Activated CD8-positive, alpha-beta memory T cell treated with anti-CD3 and anti-CD28 coated beads for 48 hours (primary cell): ENCODE results near the gene INPP5A.

ENCODE experiments used
- DNase-seq, 3 experiments: peaks; one replicate each; pipeline ENCODE4 v3.0.0-alpha.2; 2020; ENCODE audit warnings: low read depth in 2 of 3, low spot score in 2 of 3

INPP5A gene

DNA sequence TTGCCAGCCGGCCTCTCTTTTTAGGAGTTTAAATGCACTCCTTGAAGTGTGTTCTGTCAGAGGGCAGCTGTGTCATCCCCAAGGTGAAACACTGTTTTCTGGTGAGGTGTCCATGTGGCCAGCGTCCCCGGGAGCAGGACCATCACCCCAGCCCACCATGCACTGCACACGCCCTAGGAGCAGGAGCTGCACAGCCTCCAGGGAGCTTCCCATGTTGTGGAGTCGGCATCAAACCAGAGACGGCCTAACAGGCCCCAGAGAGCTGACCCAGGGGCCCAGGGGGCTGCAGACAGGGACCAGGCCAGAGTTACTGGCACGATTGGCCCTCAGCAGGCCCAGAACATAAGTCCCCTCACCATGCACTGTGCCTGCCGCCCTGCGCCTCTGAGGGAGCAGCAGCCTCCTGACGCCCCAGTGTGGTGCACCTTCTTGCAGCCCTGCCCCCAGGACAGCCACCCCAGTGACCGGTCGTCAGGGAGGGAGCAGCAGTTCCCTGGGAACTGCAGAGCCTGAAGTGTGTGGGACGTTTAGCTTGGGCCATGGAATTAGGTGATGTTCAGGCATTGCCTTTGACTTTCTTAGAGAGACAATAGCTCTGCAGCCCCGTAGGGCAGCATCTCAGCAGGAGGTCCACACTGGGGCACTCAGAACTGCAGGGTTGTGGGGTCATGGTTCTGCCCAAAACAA, 150.4 kb downstream of the INPP5A start:
- no peak for DNase-seq

DNA sequence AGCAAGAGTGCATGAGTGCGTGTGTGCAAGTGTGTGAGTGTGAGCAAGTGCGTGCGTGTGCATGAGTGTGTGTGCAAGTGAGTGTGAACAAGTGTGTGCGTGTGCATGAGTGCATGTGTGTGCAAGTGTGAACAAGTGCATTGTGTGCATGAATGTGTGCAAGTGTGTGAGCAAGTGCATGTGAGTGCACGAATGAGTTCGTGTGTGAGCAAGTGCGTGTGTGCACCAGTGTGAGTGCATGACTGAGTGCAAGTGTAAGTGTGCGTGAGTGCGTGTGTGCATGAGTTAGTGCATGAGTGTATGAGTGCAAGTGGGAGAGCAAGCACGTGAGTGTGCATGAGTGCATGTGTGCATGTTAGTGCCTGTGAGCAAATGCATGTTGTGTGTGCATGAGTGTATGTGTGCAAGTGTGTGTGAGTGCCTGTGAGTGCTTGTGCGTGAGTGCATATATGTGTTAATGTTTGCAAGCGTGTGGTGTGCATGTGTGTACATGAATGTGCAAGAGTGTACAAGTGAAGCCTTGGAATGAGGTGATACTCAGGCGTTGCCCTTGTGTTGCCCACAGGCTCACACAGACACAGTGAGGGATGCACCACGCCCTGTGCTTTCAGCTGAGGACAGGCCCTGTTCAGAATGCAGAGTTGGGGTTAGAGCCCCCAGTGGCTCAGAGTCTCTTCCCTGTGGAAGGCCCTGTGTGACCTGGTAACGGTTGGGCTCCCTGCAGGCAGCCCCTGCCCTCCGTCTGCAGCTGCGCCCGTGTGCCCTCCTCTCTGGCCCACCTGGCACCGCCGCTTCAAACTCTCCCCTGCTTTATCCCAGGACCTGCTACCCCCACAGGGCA, 151.2 kb downstream of the INPP5A start:
- no peak for DNase-seq

DNA sequence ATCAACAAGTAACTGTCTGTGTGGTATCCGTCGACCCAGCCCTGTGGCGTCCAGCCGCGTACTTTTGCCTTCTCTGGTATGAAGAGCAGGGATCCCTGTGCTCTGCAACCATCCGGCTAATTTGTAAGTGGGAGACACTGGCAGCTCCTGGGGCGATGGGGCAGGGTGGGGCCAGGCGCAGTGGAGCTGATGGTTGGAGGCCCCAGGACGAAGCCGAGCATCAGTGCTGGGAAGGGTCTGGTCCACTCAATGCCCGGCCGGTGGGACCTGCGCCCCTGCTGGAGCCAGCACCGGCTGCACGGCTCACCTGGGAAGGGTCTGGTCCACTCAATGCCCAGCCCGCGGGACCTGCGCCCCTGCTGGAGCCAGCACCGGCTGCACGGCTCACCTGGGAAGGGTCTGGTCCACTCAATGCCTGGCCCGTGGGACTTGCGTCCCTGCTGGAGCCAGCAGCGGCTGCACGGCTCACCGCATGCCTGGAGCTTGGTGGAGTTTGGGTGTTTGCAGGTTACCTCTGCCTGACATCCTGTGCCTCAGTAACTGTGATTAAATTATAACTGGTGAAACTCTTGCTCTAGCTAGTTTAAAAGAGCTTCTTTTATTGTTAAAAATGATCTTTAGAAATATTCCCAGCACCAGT, 152.3 kb downstream of the INPP5A start:
- DNase-seq, result no peak

DNA sequence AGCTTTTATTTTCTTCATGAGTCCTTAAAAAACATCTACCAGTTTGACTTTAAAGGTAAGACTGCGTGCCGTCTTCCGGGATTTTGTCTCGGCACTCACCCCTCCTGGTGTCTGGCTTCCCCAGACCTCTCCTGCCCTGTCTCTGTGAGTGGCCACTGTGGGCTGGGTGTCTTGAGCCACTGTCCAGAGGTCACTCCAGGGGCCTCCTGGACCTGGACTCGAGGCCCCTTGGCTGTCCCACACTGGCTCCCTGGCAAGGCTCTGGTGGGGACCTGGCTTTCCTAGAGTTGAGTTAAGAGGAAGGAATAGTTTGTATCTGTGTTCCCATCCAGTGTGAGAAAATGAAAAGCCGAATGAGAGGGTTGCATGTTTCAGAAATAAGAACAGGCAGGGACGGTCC, 152.8 kb downstream of the INPP5A start:
- no peak for DNase-seq

DNA sequence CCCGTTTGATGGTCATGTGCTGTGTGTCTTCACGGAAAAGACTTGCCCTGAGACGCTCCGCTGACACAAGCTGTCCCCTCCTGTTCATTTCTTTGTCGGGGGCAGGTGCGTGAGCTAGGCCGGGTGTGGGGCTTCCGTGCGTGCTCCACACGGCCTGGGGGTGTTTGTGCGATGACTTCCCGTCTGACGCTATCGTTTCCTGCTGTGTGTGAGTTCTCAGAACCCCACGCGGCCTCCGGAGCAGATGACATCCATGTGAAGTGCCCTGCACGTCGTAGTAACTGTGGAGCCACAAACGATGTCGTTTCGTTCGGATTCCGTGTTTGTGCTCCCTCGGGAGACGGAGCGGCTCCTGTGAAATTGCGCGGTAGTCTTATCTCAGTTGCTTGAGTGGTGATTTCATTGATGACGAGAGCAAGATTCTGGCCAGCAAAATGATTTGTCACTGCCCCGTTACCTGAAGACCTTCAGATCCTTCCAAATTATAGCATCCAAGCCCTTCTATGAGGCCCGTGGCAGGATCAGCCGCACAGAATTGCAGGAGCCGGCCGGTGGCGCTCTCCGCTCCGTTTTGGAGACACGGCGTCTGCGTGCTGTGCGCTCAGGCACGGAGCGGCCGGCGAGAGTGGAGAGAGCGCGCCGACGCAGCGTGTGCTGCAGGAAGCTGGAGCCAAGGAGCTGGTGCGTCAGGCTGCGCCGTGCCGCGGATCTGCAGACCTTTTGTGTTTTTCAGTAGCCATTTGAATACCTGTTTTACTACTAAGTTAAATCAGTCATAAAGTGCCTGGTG, 153.4 kb downstream of the INPP5A start:
- no peak for DNase-seq

DNA sequence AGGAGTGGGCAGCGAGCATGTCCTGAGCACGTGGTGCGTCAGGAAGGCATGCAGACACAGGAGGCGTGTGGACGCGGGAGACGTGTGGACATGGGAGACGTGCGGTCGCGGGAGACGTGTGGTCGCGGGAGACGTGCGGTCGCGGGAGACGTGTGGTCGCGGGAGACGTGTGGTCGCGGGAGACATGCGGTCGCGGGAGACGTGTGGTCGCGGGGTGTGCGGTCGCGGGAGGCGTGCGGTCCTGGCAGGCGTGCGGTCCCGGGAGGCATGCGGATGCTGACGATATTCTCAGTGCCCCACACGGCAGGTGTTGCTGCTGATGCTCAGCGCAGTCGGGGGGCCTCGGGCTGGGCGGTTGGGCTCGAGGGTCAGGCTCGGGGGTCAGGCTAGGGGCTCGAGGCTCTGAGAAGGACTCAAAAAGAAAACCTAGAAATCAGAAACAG, 154.1 kb downstream of the INPP5A start:
- DNase-seq, result no peak

DNA sequence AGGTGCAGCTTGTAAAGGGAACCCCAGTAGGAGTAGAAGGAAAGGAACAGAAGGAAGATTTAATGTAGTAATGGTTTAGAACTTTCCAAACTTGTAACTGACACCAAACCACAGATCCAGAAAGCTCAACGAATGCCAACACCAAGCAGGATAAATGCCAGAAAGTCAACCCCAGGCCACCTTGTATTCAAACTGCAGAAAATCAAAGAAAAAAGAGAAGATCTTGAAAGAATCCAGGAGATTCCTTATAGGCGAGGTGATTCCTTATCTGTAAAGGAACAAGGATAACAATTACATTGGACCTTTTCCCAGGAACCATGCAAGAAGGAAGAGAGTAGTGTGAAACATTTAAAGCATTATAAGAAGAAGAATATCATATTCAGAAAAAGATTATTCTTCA, 154.7 kb downstream of the INPP5A start:
- DNase-seq, result no peak

DNA sequence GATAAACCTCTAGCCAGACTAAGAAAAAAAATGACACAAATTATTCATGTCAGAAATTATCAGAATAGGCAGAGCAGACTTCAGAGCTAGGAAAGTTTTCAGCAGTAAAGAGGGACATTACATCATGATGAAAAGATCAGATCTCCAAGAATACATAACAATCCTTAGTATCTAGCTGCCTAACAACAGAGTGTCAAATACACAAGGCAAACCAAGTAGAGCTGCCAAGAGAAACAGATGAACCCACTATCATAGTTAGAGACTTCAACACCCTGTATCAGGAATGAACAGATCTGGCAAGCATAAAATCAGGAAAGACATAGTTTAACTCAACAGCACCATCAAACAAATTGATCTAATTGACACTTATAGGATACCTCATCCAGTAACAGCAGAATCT, 156.1 kb downstream of the INPP5A start:
- DNase-seq, result no peak

DNA sequence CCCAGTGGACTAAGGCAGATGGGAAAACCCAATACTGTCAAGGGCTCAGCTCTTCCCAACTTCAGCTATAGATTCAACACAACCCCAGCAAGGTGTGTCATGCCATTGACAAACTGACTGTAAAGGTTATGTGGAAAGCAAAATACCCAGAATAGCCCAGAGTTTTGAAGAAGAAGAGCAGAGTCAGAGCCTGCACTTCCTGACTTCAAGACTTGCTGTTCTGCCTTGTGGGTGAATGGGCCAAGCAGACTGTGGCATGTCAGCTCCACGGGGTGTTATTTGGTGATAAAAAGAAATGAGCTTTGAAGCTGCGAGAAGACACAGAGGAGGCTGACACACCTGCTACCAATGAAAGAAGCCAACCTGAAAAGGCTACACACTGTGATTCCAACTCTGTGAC, 158.6 kb downstream of the INPP5A start:
- no peak for DNase-seq

DNA sequence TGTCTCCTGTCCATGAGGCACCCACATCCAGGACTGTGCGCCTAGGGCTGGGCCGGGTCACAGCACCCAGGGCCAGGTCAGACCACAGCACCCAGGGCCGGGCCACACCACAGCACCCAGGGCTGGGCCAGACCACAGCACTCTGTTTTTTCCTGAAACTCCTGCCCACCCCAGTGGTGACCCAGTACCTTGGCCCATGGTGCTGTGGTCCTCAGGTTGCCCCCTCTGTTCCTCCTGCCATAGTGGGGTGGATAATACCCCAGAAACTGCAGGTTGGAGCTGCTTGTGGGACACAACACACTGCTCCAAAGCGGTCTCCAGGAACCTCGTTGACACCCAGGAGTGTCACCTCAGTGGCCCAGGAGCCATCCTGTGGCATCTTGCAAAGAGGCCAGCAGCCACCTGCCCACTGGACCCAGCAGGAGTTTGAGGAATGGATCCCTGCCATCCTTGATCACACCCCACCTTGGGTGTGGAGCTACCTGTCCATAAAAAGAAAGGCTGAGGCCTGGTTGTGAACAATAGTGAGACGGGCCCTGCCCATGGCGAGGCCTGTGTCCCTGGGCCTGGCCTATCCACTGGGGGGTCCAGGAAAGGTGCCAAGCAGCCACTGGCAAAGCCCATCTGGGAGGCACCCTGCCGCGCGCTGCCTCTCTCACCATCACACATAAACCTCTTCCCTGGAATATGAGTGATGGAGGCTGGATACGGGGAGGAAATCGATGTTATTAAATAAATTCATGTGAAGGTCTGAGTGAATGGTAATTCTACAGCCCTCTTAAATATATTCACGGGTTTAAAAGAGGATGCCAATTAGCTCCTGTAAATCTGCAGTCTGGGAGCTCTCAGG, 159.4 kb downstream of the INPP5A start:
- DNase-seq, result no peak

DNA sequence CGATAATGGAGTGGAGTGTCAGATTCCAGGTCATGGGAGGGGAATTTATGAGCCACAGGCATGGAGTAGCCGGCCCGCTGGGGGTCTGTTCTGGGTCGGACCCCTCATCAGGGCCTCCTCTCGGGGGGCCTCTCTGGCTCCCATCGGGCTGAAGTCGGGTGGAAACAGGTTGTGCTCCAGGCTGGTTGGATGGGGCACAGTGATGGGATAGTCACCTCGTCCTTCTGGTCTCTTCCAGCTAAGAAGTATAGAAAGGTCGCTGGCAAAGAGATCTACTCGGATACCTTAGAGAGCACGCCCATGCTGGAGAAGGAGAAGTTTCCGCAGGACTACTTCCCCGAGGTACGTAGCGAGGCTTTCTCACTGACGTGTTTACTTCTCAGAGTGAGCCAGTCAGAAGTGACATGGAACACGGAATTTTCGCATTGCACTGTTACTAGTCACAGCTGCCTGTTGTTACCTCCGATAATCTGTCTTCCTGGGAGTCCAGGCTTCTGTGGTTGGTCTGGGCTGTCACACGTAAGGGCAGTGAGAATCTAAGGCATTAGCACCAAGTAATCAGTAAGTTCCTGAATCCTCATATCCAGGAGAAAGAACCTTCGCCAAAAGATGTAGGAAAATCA, 160.1 kb downstream of the INPP5A start:
- DNase-seq, result no peak

DNA sequence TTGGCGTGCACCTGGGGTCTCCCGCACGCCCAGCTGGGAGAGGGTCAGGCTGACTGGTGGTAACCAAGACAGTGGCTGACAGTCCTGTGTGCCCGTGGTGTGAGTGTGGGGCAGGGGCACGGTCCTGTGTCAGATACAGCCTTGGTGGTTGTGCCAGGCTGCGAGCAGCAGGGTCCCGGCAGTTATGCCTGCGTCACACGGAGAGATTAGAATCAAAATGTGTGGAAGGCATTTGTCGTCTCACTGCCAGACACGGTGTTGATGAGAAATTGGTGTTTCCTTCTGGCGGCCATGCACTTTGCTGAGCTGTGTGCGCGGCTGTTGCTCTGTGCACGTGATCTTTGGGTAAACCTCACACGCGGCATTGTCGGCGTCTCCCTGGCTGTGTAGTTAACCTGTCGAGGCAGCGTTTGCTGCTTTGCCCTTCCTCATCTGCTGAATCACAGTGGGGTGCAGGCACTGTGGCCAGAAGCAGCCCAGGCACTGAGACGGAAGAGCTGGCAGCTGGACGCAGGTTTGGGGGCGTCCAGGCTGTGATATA, 160.7 kb downstream of the INPP5A start:
- DNase-seq, result no peak

DNA sequence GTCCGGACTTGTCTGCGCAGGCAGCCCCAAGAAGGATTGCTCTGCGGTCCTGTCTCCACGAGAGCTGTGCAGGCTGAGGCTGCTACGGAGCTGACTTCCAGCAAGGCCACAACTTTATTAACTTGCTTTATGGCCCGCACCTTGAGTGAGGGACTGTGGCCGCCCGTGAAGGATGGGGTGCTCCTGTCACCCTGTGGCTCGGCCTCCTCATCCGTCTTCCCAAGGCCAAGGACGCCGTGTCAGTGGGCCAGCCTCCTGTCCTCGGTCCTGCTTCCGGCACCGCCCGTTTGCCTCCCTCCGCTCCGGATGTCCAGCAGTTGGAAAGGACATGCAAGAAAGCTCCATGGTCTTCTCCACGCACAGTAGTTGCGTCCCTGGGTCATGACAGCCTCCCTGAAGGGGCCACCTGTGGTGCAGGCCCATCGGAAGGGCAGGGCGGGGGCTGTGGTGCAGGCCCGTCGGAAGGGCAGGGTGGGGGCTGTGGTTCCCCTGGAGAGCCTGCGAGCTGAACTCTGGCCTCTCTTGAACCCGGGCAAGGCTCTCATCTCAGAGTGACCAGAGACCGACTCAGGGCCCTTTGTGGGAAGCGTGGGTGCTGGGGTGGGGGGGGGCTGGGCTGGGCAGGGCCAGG, 161.3 kb downstream of the INPP5A start:
- no peak for DNase-seq

DNA sequence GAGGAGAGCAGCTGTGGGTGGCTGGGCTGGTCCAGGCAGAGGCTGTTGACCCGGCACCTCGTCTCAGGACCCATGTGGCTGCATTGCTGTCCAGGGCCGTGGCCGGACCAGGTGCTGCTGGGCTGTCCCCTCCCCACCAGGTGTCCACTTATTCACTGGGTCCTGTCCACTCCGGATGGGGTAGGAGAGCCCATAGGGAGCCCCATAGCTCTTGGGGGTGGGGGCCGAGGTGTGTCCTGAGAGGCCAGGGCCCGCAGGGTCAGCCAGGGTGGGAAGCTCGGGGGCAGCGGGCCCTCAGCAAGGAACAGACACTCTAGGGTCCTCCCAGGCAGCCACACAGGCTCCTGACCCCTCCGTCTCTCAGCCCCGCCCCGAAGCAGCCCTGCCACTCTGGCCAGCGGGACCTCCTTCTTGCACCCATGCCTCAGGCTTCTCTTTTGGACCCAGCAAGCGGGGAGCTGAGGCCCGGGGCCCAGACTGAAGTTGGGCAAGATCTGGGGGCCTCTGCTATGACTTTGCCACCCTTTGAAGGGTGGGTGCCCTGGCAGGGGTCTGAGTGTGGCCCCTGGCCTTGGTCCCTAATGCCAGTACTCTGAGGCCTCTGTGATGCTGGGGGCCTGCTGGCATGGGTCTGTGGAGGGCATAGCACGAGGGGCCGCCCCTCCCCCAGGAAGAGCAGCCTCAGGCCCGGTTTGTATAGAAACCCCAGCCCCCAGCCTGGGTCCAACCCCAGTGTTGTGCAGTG, 162.0 kb downstream of the INPP5A start:
- no peak for DNase-seq

DNA sequence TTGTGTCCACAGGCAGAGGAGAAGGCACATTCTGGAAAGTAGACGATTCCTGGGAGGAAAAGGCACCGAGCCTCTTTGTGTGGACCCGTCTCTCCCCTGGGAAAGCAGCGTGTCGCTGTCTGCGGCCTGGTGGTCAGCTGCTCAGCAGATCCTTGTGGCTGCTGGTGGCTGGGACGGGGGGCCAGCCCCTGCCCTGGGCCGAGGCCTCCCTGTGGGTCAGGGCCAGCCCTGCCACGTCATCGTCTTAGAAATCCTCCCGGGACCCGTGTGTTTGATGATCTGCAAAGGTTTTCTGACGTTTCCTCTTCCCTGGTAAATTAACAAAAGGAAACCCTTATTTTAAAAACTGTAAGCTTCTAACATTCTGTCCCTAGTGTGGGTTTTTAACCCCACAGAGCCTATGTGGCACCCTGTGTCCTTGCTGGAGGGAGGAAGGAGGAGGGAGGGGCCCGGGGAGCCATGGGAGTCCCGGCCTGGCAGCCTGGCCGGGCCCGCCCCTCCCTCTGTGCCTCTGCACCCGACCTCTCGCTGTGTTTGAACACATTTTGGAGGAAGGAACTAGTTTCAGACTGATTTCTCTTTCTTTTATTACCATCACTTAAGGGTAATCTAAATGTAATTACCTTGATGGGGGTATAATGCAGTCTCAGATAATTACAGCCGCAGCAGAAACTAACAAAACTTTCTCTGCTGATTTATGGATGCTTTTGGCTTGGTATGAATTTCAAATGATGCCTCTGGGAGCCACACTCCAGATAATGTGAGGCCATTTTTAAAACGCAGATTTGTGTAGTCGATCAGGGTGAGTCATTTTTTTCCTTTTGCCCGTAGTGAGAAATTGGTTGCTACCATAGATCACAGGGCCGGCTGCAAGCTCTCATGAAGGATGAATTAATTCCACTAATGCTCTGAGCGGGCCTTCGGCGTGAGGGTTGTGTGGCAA, 162.8 kb downstream of the INPP5A start:
- DNase-seq, result no peak

DNA sequence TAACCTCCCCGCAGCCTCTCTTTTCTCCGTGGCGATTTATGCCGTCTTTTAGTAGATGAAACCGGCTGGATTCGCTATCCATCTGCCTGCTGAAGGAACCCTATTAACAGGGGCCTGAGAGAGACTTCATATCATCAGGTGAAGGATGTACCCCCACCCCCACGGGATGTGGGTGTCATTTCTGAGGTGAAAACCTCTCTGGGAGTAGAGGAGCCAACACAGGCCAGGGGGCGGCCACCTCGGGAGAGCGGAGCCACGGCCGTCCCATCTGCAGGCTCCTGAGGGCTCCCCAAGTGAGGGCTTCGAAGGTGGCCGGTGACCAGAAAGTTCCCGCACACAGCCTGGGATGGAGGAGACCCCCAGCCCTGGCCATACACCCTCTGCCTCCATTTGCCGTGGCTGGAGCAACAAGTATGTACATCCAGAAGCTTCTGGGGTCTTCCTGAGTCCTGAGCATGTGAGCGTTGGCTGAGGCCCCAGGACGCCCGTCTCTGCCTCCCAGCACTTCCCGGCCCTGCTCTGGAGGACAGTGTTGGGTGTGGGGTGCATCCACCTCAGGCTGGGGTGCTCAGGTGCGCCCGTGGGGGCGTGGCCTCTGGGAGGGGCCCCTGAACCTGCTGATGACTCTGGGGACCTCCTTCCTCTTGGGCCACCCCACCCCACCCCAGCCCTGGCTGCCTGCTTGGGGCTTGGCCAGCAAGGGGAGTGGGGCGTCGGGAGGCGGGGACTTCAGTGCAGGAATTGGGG, 163.7 kb downstream of the INPP5A start:
- no peak for DNase-seq

DNA sequence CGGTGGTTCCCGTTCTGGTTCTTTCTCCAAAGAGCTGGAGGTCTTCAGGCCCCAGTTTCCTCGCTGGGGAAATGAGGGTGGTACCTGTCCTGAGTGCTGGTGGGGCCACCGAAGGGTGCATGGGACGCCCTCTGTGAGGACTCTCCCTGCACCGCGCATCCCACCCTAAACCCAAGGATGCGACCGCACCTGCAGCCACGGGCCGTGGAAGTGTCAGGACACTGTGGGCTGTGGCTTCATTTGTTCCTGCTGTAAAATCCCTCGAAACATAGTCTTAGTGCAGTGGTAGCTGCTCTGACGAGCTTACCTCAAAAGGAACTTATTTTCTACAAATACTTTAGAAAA, 164.2 kb downstream of the INPP5A start:
- DNase-seq, result no peak
